GM18499 (cell line): ENCODE measurements around the gene C19orf47.

Source experiments
- ATAC-seq: cut with Tn5 transposase; IDR thresholded peaks from one replicate; pipeline ENCODE4 v1.9.1; 2021; ENCODE audit warnings: moderate number of reproducible peaks; ENCODE audit not compliant: insufficient read depth, unreplicated experiment

Gene C19orf47

DNA sequence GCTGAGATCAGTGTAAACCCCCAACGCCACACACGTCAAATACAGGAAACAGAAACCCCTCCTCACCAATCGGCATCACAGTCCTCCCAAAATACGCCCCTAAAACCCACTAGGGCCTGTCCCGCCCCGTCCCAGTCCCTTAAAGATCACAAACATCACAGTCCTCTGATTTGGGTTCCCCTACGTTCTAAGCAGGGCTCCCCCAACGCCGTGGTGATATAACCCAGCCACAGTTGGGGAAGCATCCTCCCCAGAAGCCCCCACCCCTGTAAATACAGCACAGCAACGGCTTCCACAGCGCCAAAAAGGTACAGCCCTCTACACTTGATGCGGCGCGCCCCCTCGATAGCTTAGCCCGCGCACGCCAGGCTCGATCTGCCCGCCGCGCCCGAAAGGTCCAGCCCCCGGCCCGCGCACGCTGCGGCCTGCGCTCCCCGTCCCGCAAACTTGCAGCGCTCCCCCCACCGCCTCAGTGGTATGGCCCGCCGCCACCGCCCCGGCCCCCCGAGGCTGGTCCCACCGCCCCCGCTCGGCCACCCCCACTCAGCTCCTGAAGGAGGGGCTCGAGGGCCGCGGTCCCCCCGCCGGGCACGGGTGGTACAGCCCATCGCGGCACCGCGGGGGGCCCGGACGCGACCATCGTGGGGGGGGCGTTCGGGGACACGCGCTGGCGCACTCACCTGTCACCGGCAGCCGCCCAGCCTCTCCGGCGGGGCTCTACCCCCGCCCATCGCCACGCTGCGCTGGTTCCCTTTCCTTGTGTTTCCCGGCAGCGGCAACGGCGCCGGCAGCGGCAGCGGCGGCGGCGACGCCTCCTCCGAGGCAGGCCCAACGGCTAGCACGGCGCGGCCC, 63.5 kb downstream of the C19orf47 start, which contains the start of gene AKT2:
Gene AKT2 (minus strand): TSS at position 845 of the 852 bp plus-strand sequence. CDS start 20,078 bp downstream, outside the sequence.
- ATAC-seq: peak; percentile 15

DNA sequence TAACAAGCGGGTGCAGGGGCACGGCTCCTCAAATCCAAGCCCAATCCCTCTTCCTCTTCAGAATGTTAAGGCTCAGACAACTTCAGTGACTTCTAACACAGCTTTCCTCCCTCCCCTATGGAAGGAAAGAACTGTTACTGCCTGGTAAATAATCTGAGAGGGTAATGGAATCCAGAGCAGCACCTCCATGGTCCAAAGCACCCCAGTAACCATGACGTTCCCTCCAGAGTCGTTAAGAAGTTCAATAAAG, 64.0 kb downstream of the C19orf47 start:
- no peak for ATAC-seq

- ATAC-seq: no peak
Observed at GRCh38 chr19:40283414-40284250, 64.6 kb downstream of the C19orf47 start.

DNA sequence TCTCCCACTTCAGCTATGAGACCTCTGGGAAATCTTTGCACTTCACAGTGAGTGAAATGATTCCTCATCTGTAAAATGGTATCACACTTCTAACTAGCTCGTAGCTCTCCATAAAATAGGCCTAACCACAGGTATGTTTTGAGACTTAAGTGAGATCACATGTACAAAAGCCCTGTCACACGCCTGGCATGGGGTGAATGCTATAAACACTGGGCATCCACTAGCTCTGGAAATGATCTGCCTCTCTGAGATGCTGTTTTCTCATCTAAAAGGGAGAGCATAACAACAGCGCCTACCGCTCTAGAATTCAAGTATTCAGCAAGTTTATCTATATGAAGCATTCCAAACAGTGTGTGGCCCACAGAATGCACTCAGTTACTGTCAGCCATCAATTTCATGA, 65.3 kb downstream of the C19orf47 start:
- ATAC-seq: no peak

DNA sequence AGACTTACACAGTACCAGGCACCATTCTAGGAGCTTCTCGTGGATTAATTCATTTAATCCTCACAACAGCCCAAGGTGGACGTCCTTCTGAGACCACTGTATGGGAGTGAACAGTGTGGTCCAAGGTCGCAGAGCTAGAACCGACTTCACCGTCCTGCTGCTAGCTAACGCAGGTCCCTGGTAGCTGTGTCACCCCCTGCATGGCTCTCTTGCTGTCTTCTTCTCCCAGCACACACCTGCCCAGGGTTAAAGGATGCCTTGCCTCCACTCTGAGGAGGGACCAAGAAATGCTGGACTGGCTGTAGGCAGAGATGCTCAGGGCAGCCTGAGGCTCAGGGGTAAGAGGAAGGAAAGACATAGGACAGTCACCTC, 66.0 kb downstream of the C19orf47 start:
- ATAC-seq: no peak

DNA sequence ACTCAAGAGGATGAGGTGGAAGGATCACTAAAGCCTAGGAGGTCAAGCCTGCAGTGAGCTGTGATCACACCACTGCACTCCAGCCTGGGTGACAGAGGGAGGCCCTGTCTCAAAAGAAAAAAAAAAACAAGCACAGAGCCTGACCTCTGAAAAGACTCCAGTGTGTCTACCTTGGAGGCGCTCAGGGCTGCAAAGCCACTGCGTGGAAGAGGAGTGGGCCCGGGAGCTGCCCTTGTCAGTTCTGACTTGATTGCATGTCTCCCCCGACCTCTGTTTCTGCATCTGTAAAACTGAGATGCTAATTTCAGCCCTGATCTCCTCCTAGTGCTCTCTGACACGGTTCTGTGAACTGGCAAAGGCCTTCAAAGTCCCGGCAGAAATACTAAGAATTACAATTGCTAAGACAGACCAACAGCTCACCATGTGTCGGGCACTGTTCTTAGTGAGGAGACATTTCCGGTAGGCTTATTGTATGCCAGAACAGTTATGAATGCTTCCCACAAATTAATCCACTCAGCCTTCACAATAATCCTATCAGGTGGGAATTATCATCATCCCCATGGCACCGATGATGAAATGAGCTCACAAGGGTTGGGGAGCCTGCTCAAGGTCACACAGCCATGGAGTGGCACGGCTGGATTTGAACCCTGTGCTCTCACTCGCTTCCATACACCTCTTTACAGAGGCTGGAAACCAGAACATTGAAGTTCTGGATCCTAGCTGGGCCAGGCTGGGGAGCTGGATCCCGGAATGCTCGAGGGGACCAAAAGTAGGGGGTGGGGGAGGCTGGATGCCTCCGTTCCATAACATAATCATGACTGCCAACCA, 66.6 kb downstream of the C19orf47 start:
- ATAC-seq: no peak

DNA sequence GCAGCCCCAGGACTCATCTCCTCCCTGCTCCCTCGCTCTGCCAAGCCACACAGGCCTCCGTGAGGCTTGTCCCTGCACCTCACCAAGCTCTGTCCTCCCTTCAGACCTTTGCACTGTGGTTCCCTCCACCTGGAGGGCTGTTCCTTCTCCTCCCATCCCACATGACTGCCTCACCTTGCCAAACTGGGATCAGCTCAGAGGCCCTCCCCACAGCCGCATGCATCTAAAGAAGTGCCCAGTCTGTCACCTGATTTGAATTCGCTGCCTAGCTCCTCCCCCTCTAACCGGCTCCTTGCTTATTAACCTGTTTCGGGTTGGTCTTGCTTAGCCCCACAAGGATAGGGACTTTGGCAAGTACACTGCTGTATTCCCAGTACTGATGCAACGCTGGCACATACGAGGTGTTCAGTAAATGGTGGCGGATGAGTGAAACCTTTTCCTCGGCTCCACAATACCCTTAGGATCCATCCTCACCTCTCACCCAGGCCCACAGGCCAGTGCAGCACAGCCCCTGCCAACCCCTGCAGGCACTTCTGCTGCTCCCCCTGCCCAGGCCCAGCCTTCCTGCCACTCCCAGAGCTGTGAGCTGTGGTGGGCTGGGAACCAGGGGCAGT, 67.5 kb downstream of the C19orf47 start:
- ATAC-seq: no peak

- ATAC-seq: no peak
Observed at GRCh38 chr19:40279761-40280607, 68.2 kb downstream of the C19orf47 start.

DNA sequence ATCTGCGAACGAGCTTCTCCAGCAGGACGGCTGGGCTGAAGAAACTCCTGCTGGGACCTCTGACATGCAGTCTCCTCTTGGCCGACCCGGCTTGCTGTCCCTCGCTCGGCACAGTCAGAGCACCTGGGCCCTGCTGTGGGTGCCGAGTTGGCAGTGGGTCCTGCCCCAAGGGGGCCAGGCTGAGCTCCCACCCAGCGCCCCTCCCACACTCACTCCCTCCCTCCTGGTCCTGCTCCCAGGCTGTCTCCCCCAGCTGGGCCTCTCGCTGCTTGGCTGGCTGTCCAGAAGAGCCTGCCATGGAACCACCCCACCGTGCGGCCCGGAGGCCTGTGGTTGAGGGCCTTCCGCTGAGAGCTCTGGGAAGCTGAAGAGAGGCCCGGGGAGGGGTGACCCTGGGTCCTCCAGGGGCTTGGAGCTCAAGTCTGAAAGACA, 69.1 kb downstream of the C19orf47 start:
- no peak for ATAC-seq

GRCh38 chr19:40278361-40279035, 69.7 kb downstream of the C19orf47 start:
- ATAC-seq: no peak

GRCh38 chr19:40277356-40278059, 70.7 kb downstream of the C19orf47 start:
- ATAC-seq: no peak

- ATAC-seq: no peak
Observed at GRCh38 chr19:40274585-40275544, 73.3 kb downstream of the C19orf47 start.

DNA sequence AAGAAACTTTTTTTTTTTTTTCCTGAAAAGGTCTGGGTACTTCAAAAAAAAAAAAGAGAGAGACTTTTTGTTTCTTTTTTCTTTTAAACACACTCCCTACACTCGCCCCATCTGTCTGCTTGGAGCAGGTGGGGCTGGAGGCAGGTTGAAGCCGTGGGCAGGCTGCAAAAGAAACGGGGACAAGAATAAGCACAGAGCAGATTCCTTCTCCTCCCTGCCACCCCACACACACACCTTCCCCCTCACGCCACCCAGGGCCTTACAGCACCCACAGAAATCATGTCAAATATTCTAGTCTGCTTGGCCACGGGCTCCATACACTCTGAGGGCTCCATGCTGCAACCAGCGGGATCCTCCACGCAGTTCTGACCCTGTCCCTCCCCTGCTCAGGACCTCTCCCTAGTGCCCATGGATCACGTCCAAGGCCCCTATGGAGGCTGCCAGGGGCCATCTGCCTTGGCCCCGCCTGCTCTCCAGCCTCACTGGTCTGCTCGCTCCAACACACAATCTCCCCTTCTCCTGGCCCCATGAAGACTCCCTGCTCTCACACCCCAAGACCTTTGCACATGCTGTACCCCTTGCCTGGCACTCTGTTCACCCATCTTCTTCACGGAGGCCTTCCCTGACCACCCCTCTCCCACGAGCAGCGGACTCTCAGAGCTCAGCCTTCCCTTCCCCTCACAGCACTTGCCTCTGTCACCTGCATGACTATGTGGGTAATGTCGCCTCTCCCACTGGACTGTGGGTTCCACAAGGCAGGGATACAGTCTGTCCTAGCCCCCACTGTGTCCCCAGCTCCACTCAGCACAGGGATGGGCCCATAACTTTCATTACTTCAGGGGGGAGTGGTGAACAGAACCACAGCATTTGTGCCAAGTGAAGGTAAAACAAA, 74.5 kb downstream of the C19orf47 start:
- no peak for ATAC-seq

- ATAC-seq: no peak
Observed at GRCh38 chr19:40272261-40272660, 75.9 kb downstream of the C19orf47 start.

- ATAC-seq: no peak
Observed at GRCh38 chr19:40271706-40272105, 76.5 kb downstream of the C19orf47 start.
